Kidney tubule cell (primary cell): ENCODE results near the gene LY6G5B.

Source experiments
- DNase-seq: peaks from one replicate; pipeline ENCODE4 v3.0.0-alpha.2; 2018; ENCODE audit warnings: low spot score

The LY6G5B gene

GRCh38 chr6:31663126-31663960, 6.4 kb upstream of the LY6G5B start:
- DNase-seq = no peak

- peak; percentile 82 for DNase-seq
Measured at GRCh38 chr6:31663961-31664789, 5.6 kb upstream of the LY6G5B start.

GRCh38 chr6:31664790-31665500, 4.8 kb upstream of the LY6G5B start, which contains the start of gene GPANK1:
GPANK1 (minus strand) TSS chr6:31664997; CDS start chr6:31664478, 519 bp downstream.
- peak; percentile 91 for DNase-seq

- DNase-seq = peak; percentile 98
Measured at GRCh38 chr6:31665501-31666336, 4.1 kb upstream of the LY6G5B start, which contains the start of gene CSNK2B. CSNK2B (plus strand) TSS chr6:31666080; CDS start chr6:31666832, 752 bp downstream.

- no peak for DNase-seq
Measured at GRCh38 chr6:31666337-31666965, 3.3 kb upstream of the LY6G5B start.

GRCh38 chr6:31676322-31676903, 6.6 kb downstream of the LY6G5B start:
- DNase-seq = no peak

GRCh38 chr6:31676904-31677303, 7.1 kb downstream of the LY6G5B start:
- DNase-seq = no peak

GRCh38 chr6:31677955-31678354, 8.2 kb downstream of the LY6G5B start:
- no peak for DNase-seq

GRCh38 chr6:31680226-31681134, 10.7 kb downstream of the LY6G5B start, which contains the start of gene LY6G5C:
LY6G5C (minus strand) TSS chr6:31681067; CDS start chr6:31680373, 694 bp downstream.
- peak; percentile 91 for DNase-seq

GRCh38 chr6:31681135-31681671, 11.4 kb downstream of the LY6G5B start:
- DNase-seq = peak; percentile 86

GRCh38 chr6:31683591-31683990, 13.8 kb downstream of the LY6G5B start:
- no peak for DNase-seq

- no peak for DNase-seq
Measured at GRCh38 chr6:31686483-31686882, 16.7 kb downstream of the LY6G5B start.

GRCh38 chr6:31687321-31687720, 17.5 kb downstream of the LY6G5B start:
- no peak for DNase-seq

- DNase-seq = no peak
Measured at GRCh38 chr6:31687860-31688693, 18.3 kb downstream of the LY6G5B start.

GRCh38 chr6:31689249-31690110, 19.7 kb downstream of the LY6G5B start:
- no peak for DNase-seq

- peak; percentile 16 for DNase-seq
Measured at GRCh38 chr6:31690231-31691077, 20.7 kb downstream of the LY6G5B start.
